H1 (cell line): ENCODE measurements around the gene RAP1GAP. TPM values are rescaled to one million over a fixed set of nuclear protein-coding genes. Genes with fewer than 3 reads are reported as not detected.

Experiments used
- CTCF ChIA-PET: fragments of 300-600 bp; sonication (Branson Sonifier 250); formaldehyde crosslinking; loops from one replicate; lab custom pipeline; 2021; ENCODE audit not compliant: partially characterized antibody; lab: Charles Lee
- POLR2A ChIA-PET: fragments of 300-600 bp; sonication (Branson Sonifier 250); formaldehyde crosslinking; loops from one replicate; lab custom pipeline; 2021; ENCODE audit warnings: inconsistent platforms; ENCODE audit not compliant: partially characterized antibody; lab: Charles Lee
- DNase-seq, 2 experiments: peaks; one replicate each; pipeline versions ENCODE4 v3.0.0 to v3.0.0-alpha.2; 2010 to 2022; ENCODE audit warnings: low spot score in 2 of 2, low read depth in 1 of 2, mixed read lengths in 1 of 2
- FAIRE-seq: peaks from 2 replicates; lab custom pipeline; 2011; peaks lifted over from hg19 to GRCh38; lab: Jason Lieb, UNC
- H2AFZ ChIP-seq: 2 replicates; pipeline ENCODE4 v1.8.1; 2012; ENCODE audit warnings: low read length, inconsistent platforms
- H2AK5ac ChIP-seq: 2 replicates; pipeline ENCODE4 v1.6.1; 2013; ENCODE audit warnings: low read depth, low read length
- H2BK120ac ChIP-seq: replicated peaks from 2 replicates; pipeline ENCODE3; 2013; ENCODE audit warnings: low read depth, low read length, inconsistent platforms
- H2BK12ac ChIP-seq: 2 replicates; pipeline ENCODE4 v1.6.1; 2013; ENCODE audit warnings: low read depth, low read length
- H2BK15ac ChIP-seq: 2 replicates; pipeline ENCODE4 v1.6.1; 2013; ENCODE audit warnings: low read length
- H2BK20ac ChIP-seq: 2 replicates; pipeline ENCODE4 v1.6.1; 2013; ENCODE audit warnings: low read length
- H2BK5ac ChIP-seq: 2 replicates; pipeline ENCODE4 v1.6.1; 2013; ENCODE audit warnings: low read depth, low read length
- H3K14ac ChIP-seq: 2 replicates; pipeline ENCODE4 v1.6.1; 2013; ENCODE audit warnings: inconsistent platforms; ENCODE audit not compliant: insufficient read length
- H3K18ac ChIP-seq: 2 replicates; pipeline ENCODE4 v1.6.1; 2013; ENCODE audit warnings: low read length; ENCODE audit errors: extremely low read depth
- H3K23ac ChIP-seq: 2 replicates; pipeline ENCODE4 v1.6.1; 2013; ENCODE audit warnings: inconsistent platforms; ENCODE audit not compliant: insufficient read length
- H3K23me2 ChIP-seq: 2 replicates; pipeline ENCODE4 v1.6.1; 2013; ENCODE audit warnings: low read depth, low read length
- H3K27ac ChIP-seq: 2 replicates; pipeline ENCODE4 v1.6.1; 2011; ENCODE audit warnings: low read depth, low read length, inconsistent platforms
- H3K27me3 ChIP-seq, 4 experiments: replicated peaks in 1 of 4; 1 replicate in 1 of 4; 2 replicates in 3 of 4; pipeline versions ENCODE4 v1.6.1 to v1.8.1; 2011 to 2013; ENCODE audit warnings: low read length in 3 of 4, mild to moderate bottlenecking in 3 of 4, inconsistent platforms in 2 of 4, mixed read lengths in 2 of 4, moderate library complexity in 1 of 4; ENCODE audit not compliant: control insufficient read depth in 3 of 4, insufficient read depth in 3 of 4; ENCODE audit errors: extremely low read depth in 1 of 4
- H3K36me3 ChIP-seq, 4 experiments: 2 replicates each; pipeline versions ENCODE4 v1.6.1 to v1.8.1; 2011 to 2013; ENCODE audit warnings: mild to moderate bottlenecking in 4 of 4, low read length in 3 of 4, moderate library complexity in 2 of 4, control low read depth in 1 of 4, inconsistent platforms in 1 of 4; ENCODE audit not compliant: insufficient read depth in 4 of 4, control insufficient read depth in 2 of 4
- H3K4ac ChIP-seq: replicated peaks from 2 replicates; pipeline ENCODE3; 2013; ENCODE audit warnings: low read length, low read depth, mixed read lengths, inconsistent platforms; ENCODE audit not compliant: insufficient read length
- H3K4me1 ChIP-seq, 4 experiments: replicated peaks in 1 of 4; 1 replicate in 1 of 4; 2 replicates in 3 of 4; pipeline versions ENCODE4 v1.6.1 to v1.8.1; 2011 to 2013; ENCODE audit warnings: low read length in 3 of 4, inconsistent platforms in 2 of 4, mixed read lengths in 1 of 4; ENCODE audit not compliant: insufficient read depth in 4 of 4, control insufficient read depth in 3 of 4
- H3K4me2 ChIP-seq, 2 experiments: 2 replicates each; pipeline versions ENCODE4 v1.6.1 to v1.8.1; 2011 to 2013; ENCODE audit warnings: low read depth in 2 of 2, low read length in 2 of 2, control low read depth in 1 of 2, inconsistent platforms in 1 of 2, mild to moderate bottlenecking in 1 of 2; ENCODE audit not compliant: insufficient read depth in 1 of 2
- H3K4me3 ChIP-seq, 4 experiments: fragments of 200-600, 300-600 bp in 1 of 4; sonication (generic), shearing (Covaris generic), sonication (Bioruptor Twin) in 1 of 4; 2 replicates each; pipeline versions ENCODE4 v1.5.1 to v1.8.1; 2011 to 2016; ENCODE audit warnings: low read length in 4 of 4, low read depth in 3 of 4, control low read depth in 2 of 4, inconsistent platforms in 2 of 4, mild to moderate bottlenecking in 2 of 4, mixed read lengths in 1 of 4, moderate library complexity in 1 of 4; ENCODE audit not compliant: insufficient read depth in 2 of 4; ENCODE audit errors: extremely low read depth in 1 of 4
- H3K56ac ChIP-seq: replicated peaks from 2 replicates; pipeline ENCODE3; 2013; ENCODE audit warnings: low read depth, mild to moderate bottlenecking, mixed read lengths, low read length, inconsistent platforms; ENCODE audit not compliant: insufficient read length
- H3K79me1 ChIP-seq: 2 replicates; pipeline ENCODE4 v1.6.1; 2013; ENCODE audit warnings: low read depth, low read length, control low read depth
- H3K79me2 ChIP-seq, 2 experiments: 2 replicates each; pipeline versions ENCODE4 v1.6.1 to v1.8.1; 2012 to 2013; ENCODE audit warnings: low read length in 2 of 2, mild to moderate bottlenecking in 2 of 2, inconsistent platforms in 1 of 2; ENCODE audit not compliant: insufficient read depth in 2 of 2, control insufficient read depth in 1 of 2
- H3K9ac ChIP-seq, 4 experiments: replicated peaks in 1 of 4; 1 replicate in 1 of 4; 2 replicates in 3 of 4; pipeline versions ENCODE4 v1.6.1 to v1.8.1; 2011 to 2013; ENCODE audit warnings: low read depth in 3 of 4, low read length in 3 of 4, control low read depth in 2 of 4, mild to moderate bottlenecking in 2 of 4, moderate library complexity in 2 of 4, inconsistent platforms in 1 of 4; ENCODE audit errors: extremely low read depth in 1 of 4
- H3K9me3 ChIP-seq, 2 experiments: 2 replicates each; pipeline versions ENCODE4 v1.6.1 to v1.8.1; 2012 to 2013; ENCODE audit warnings: mild to moderate bottlenecking in 2 of 2, moderate library complexity in 2 of 2, control low read depth in 1 of 2, inconsistent platforms in 1 of 2, low read depth in 1 of 2, low read length in 1 of 2, mixed read lengths in 1 of 2; ENCODE audit not compliant: insufficient read depth in 2 of 2
- H4K20me1 ChIP-seq, 2 experiments: replicated peaks in 1 of 2; 2 replicates each; pipeline versions ENCODE3 to v1.8.1; 2011 to 2013; ENCODE audit warnings: inconsistent platforms in 2 of 2, low read length in 2 of 2, mild to moderate bottlenecking in 1 of 2; ENCODE audit not compliant: insufficient read depth in 2 of 2, control insufficient read depth in 1 of 2
- H4K5ac ChIP-seq: 2 replicates; pipeline ENCODE4 v1.6.1; 2013; ENCODE audit warnings: low read length, low read depth, mixed read lengths, inconsistent platforms; ENCODE audit not compliant: insufficient read length
- H4K8ac ChIP-seq: 2 replicates; pipeline ENCODE4 v1.8.0; 2013; ENCODE audit warnings: mild to moderate bottlenecking, moderate library complexity, low read length, inconsistent platforms; ENCODE audit not compliant: insufficient read depth; ENCODE audit errors: extremely low read depth
- H4K91ac ChIP-seq: replicated peaks from 2 replicates; pipeline ENCODE3; 2013; ENCODE audit warnings: low read length, mixed read lengths, inconsistent platforms; ENCODE audit not compliant: insufficient read length
- CTBP2 ChIP-seq: IDR thresholded peaks from 2 replicates; pipeline ENCODE4 v1.7.0; 2011; ENCODE audit warnings: borderline replicate concordance, mild to moderate bottlenecking, moderate library complexity, mixed read lengths, low read length; ENCODE audit not compliant: insufficient read depth, insufficient read length
- KDM1A ChIP-seq: fragments of 200-600, 300-600 bp; sonication (generic); IDR thresholded peaks from 2 replicates; pipeline ENCODE4 v1.7.1; 2016; ENCODE audit warnings: mild to moderate bottlenecking, low read length, borderline replicate concordance
- MAFK ChIP-seq: IDR thresholded peaks from 2 replicates; pipeline ENCODE4 v1.6.1; 2012; ENCODE audit warnings: low read depth, mild to moderate bottlenecking, improper control_type of control experiment, low read length
- MAX ChIP-seq: IDR thresholded peaks from 2 replicates; pipeline ENCODE4 v1.6.1; 2012; ENCODE audit warnings: inconsistent platforms
- RBBP5 ChIP-seq: IDR thresholded peaks from 2 replicates; pipeline ENCODE4 v1.7.1; 2012; ENCODE audit warnings: low read depth, mild to moderate bottlenecking, inconsistent platforms, low read length, moderate library complexity, borderline replicate concordance
- SRF ChIP-seq: IDR thresholded peaks from 2 replicates; pipeline ENCODE4 v1.6.1; 2011; ENCODE audit warnings: mild to moderate bottlenecking, low read depth, low read length, moderate library complexity
- SUZ12 ChIP-seq: fragments of 200-600 bp; sonication (generic); IDR thresholded peaks from 2 replicates; pipeline ENCODE4 v1.6.1; 2012; ENCODE audit warnings: mild to moderate bottlenecking, inconsistent platforms, low read length, moderate library complexity, mixed read lengths
- TAF7 ChIP-seq: optimal IDR thresholded peaks from 2 replicates; pipeline ENCODE3; 2011; ENCODE audit warnings: low read depth, mild to moderate bottlenecking, inconsistent platforms, low read length, moderate library complexity, borderline replicate concordance
- WGBS, 2 experiments: shearing (Covaris generic) in 1 of 2; methylation state at CpG; one replicate each; pipeline versions ENCODE4 v1.1.6 to v1.1.7; 2013 to 2015; ENCODE audit warnings: low lambda C conversion rate in 2 of 2, mixed read lengths in 2 of 2, inconsistent platforms in 1 of 2, low coverage in 1 of 2, missing lambda C conversion rate in 1 of 2; ENCODE audit not compliant: insufficient replicate concordance in 2 of 2, insufficient coverage in 1 of 2, insufficient read length in 1 of 2; ENCODE audit errors: extremely low coverage in 1 of 2, missing lambda C conversion rate in 1 of 2; 5-methylcytosine and 5-hydroxymethylcytosine counted together
- polyA plus RNA-seq, 7 experiments: library from polyadenylated mRNA; depleted of rRNA in 3 of 7; stranded (reverse) in 5 of 7; unstranded in 2 of 7; fragments of >200 nt in 5 of 7; fragments of 200-250 nt in 2 of 7; gene quantifications; 1 replicate in 5 of 7; 2 replicates in 1 of 7; 4 replicates in 1 of 7; pipeline versions ENCODE4 v1.2.1 to v1.2.3, GENCODE V29; 2011 to 2013; ENCODE audit warnings: missing spikeins in 2 of 7, mixed read lengths in 2 of 7
- total RNA-seq: library from RNA; stranded (reverse); fragmentation: NEBNext Ultra II Directional; extraction: Animal tissue kit (Norgen Biotek cat#: 25700); gene quantifications from 2 replicates; pipeline ENCODE4 v1.2.1, GENCODE V29; 2021

The RAP1GAP gene
- total and polyA plus RNA-seq, 2 of the 8 experiments (the other 6 are each of a cell fraction or from before 2014, with no cell fraction given): 8.4 TPM

DNA sequence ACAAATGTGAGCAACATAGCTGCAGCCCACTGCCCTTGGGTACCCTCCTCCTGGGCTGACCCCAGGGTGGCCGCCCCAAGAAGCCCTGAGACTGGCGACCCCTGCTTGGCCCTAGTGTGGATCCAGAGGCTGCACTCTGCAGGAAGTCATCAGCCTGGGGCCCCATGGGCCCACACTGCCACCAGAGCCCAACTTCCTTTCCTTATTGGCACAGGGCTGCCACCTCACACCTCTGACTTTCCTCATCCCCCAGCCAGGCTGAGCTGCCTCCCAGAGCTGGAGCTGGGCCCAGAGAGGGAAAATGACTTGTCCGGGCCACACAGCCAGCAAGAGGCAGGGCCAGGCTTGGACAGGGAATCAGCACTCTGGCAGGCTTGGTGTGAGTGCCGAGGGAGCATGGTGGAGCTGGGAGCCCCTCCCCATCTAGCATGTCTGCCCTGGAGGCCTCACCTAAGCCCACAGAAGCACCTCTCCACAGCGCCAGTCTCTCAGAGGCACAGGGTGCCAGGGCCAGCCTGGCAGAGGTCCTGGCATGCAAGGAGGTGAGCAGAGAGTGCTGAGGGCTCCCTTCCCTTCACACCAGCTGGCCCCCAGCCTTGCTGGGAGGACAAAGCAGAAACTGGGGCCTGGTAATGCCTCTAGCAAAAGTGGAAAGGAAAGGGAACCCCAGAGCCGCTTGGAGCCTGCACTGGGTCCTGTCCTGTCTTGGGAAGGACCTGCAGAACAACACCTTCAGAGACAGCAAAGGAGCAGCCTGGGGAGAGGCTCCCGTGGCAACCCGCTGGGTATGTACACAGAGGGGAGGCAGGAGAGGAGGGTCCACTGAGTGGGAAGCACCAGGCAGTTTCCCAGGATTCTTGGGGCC, 3.2 kb downstream of the RAP1GAP start:
- POLR2A ChIA-PET: interaction anchor here (1.1 kb wide), 1 partner anchor 16 kb away, joined by 3 read pairs; no protein-coding TSS in a partner anchor
- FAIRE-seq: no peak
- no peak overlapping the region for H3K14ac ChIP-seq
- H2BK120ac ChIP-seq: no peak overlapping the region
- no peaks in the 10 kb centered on the region for H4K20me1 ChIP-seq
- no peak overlapping the region for H3K4me3 ChIP-seq
- H4K5ac ChIP-seq: no peak overlapping the region
- DNase-seq: no peak
- H3K4me1 ChIP-seq: peaks cover 0 to 27% (median 9%) of the 10 kb centered on the region in 4 experiments; a peak in 6 of 7 replicates
- no peaks in the 10 kb centered on the region for H3K9me3 ChIP-seq
- H3K27me3 ChIP-seq: peaks cover 0 to 26% (median 19%) of the 10 kb centered on the region in 4 experiments; a peak in 5 of 7 replicates
- H4K8ac ChIP-seq: no peak overlapping the region
- no peaks in the 10 kb centered on the region for H3K79me1 ChIP-seq
- no peak overlapping the region for H2BK12ac ChIP-seq
- H3K36me3 ChIP-seq: no peaks in the 10 kb centered on the region
- 83% methylated on average over 8 of the region's 8 CpGs; no CpG with 5 or more reads in 1 of the 2 experiments for WGBS, 2 experiments
- H3K27ac ChIP-seq: no peak overlapping the region
- no peak overlapping the region for H2BK15ac ChIP-seq
- H2AK5ac ChIP-seq: no peak overlapping the region
- no peaks in the 10 kb centered on the region for H3K79me2 ChIP-seq
- CTCF ChIA-PET: interaction anchor here (3.0 kb wide), 1 partner anchor 10 kb away, joined by 9 read pairs; no protein-coding TSS in a partner anchor
- H3K18ac ChIP-seq: no peak overlapping the region
- no peak overlapping the region; a peak in 1 of 7 replicates for H3K9ac ChIP-seq
- H3K4ac ChIP-seq: no peak overlapping the region
- no peak for TF ChIP-seq KDM1A
- no peak for TF ChIP-seq SRF
- no peak for TF ChIP-seq TAF7
- no peak for TF ChIP-seq RBBP5
- no peak for TF ChIP-seq MAFK
- no peak for TF ChIP-seq MAX
- TF ChIP-seq SUZ12: no peak
- TF ChIP-seq CTBP2: no peak
- no peak overlapping the region for H2BK20ac ChIP-seq
- no peak overlapping the region for H2AFZ ChIP-seq
- no peak overlapping the region for H2BK5ac ChIP-seq
- no peak overlapping the region for H3K23ac ChIP-seq
- no peak overlapping the region for H4K91ac ChIP-seq
- H3K4me2 ChIP-seq: no peak overlapping the region
- no peak overlapping the region for H3K56ac ChIP-seq
- peaks cover 13% of the 10 kb centered on the region for H3K23me2 ChIP-seq
